MM.1S (cell line): ENCODE results near the gene FBXW10.
"Not testable (repeated sequence)": the region's sequence is repeated elsewhere in the genome, so short reads cannot be mapped to it uniquely, and the experiment has no call there.

ENCODE experiments used
- CTCF ChIP-seq: fragments of 300-600 bp; sonication (generic); IDR thresholded peaks from 2 replicates; pipeline ENCODE4 v1.5.1; 2016; ENCODE audit warnings: antibody characterized with exemption, low read length, mixed read lengths
- EZH2 ChIP-seq: fragments of 300-600 bp; sonication (generic); optimal IDR thresholded peaks from 2 replicates; pipeline ENCODE3; 2017; ENCODE audit warnings: low read depth, mild to moderate bottlenecking, antibody characterized with exemption, low read length, mixed read lengths

GRCh38 chr17:18708215-18708614, 35.6 kb upstream of the FBXW10 start:
- not testable (repeated sequence) for TF ChIP-seq CTCF, EZH2
